ENCODE measurements around the gene NDUFAF3. TPM values are rescaled to one million over a fixed set of nuclear protein-coding genes. Genes with fewer than 3 reads are reported as not detected.

The NDUFAF3 gene
- total RNA-seq, 1 experiment from 2014 or later: 91.0 TPM

- intact Hi-C loops (cut with micrococcal nuclease): loop anchor here (2.0 kb wide), 1 partner anchor 65 kb away; the partner anchor contains the start of gene QRICH1
- RAD21 ChIA-PET (ENCODE audit: low non-redundant PET in 1 of 2, low total read pairs in 2 of 2, uncharacterized antibody in 2 of 2, unreplicated experiment in 2 of 2): interaction anchor here in 1 of 2 experiments (0.7 kb wide), 1 partner anchor 505 kb away, joined by 3 read pairs; no protein-coding TSS in a partner anchor
- H3K36me3 ChIP-seq (ENCODE audit: control insufficient read depth in 1 of 2, insufficient read depth in 2 of 2, low read length in 2 of 2): peaks cover 30 to 68% of the 10 kb centered on the region in 2 experiments
Observed at GRCh38 chr3:49029563-49029884, 7.6 kb downstream of the NDUFAF3 start.

More at GRCh38 chr3:49029563-49029884, 7.6 kb downstream of the NDUFAF3 start:
- POLR2A ChIA-PET: interaction anchor here (0.7 to 1.8 kb wide), 19 partner anchors 8 to 589 kb away, joined by 3 to 41 read pairs (median 5); partner anchors contain the start of genes CCDC51, DALRD3, LAMB2 and P4HTM
- no peak for DNase-seq (ENCODE audit: low read depth, low spot score)
- Histone ChIP-seq H3K4me3 (replicated peaks in 1 of 2; ENCODE audit: low read depth in 1 of 2, low read length in 2 of 2) (peak overlapping the region in 1 of 2 experiments; percentile 97; a peak in 2 of 4 replicates), H4K20me1 (ENCODE audit: insufficient read depth) (peaks cover 4% of the 10 kb centered on the region; the same call in 1 of the 2 replicates), H3K4me1 (ENCODE audit: control insufficient read depth in 1 of 2, insufficient read depth in 2 of 2, low read length in 2 of 2) (peaks cover 3 to 32% of the 10 kb centered on the region in 2 experiments; a peak in 3 of 4 replicates), H3K9me2 (ENCODE audit: insufficient read depth) (no peaks in the 10 kb centered on the region), H2AFZ (ENCODE audit: low read depth, low read length, poor library complexity, severe bottlenecking) (no peak overlapping the region), H3K9ac (ENCODE audit: low read length) (peak overlapping the region; percentile 99), H3K9me3 (ENCODE audit: control insufficient read depth in 1 of 2, insufficient read depth in 1 of 2, low read depth in 1 of 2, low read length in 2 of 2) (no peaks in the 10 kb centered on the region), H3K79me2 (ENCODE audit: insufficient read depth, low read length) (peaks cover 47% of the 10 kb centered on the region), H3K27me3 (ENCODE audit: insufficient read depth, low read length) (no peaks in the 10 kb centered on the region), H3K4me2 (ENCODE audit: low read length) (peak overlapping the region; percentile 93), H3K27ac (ENCODE audit: low read depth, low read length) (peak overlapping the region; percentile 68)
- no peak for TF ChIP-seq ZNF274 (IDR thresholded peaks at IDR 0.05; ENCODE audit: low read depth, low read length)
- no peak for TF ChIP-seq SRF (IDR thresholded peaks at IDR 0.05; ENCODE audit: low read depth)
- TF ChIP-seq ZFX (IDR thresholded peaks at IDR 0.05): no peak
- TF ChIP-seq ATF3 (IDR thresholded peaks at IDR 0.05): no peak
- TF ChIP-seq MAX (IDR thresholded peaks at IDR 0.05): no peak
- no peak for TF ChIP-seq YY1 (IDR thresholded peaks at IDR 0.05; ENCODE audit: extremely low read depth, insufficient replicate concordance, low read depth, low read length)
- TF ChIP-seq CBX3 (IDR thresholded peaks at IDR 0.05; ENCODE audit: low read depth): no peak
- TF ChIP-seq RAD21 (IDR thresholded peaks at IDR 0.05; ENCODE audit: low read depth): no peak
- no peak for TF ChIP-seq SP1 (IDR thresholded peaks at IDR 0.05; ENCODE audit: low read depth)
- no peak for TF ChIP-seq EZH2phosphoT487 (IDR thresholded peaks at IDR 0.05; ENCODE audit: borderline replicate concordance)
- TF ChIP-seq POLR2A (IDR thresholded peaks at IDR 0.05; ENCODE audit: borderline replicate concordance, extremely low read depth, insufficient read depth, insufficient read length): no peak
- no peak for TF ChIP-seq ELF1 (IDR thresholded peaks at IDR 0.05; ENCODE audit: borderline replicate concordance, low read depth)
- no peak for TF ChIP-seq CTCF (IDR thresholded peaks at IDR 0.05 in 2 of 3, conservative IDR thresholded peaks at IDR 0.05 in 1 of 3; ENCODE audit: borderline replicate concordance in 1 of 3, insufficient read depth in 1 of 3, low read depth in 2 of 3, low read length in 2 of 3)
- no peak for TF ChIP-seq CEBPB (IDR thresholded peaks at IDR 0.05; ENCODE audit: low read depth)
- no peak for TF ChIP-seq EZH2 (IDR thresholded peaks at IDR 0.05)
- no peak for TF ChIP-seq ZBTB33 (IDR thresholded peaks at IDR 0.05; ENCODE audit: extremely low read depth, insufficient replicate concordance, low read length)
- no peak for TF ChIP-seq SIN3A (IDR thresholded peaks at IDR 0.05; ENCODE audit: low read depth)
- no peak for TF ChIP-seq POLR2AphosphoS5 (IDR thresholded peaks at IDR 0.05; ENCODE audit: low read depth, low read length)
- ATAC-seq: no peak
- no TSS peak for BruUV-seq (replicated peaks)
- CTCF ChIA-PET: interaction anchor here (0.6 to 1.3 kb wide), 4 partner anchors 16 to 65 kb away, joined by 3 read pairs; partner anchors contain the start of genes QRICH1 and WDR6

All from HCT116 (cell line).